Bronchial epithelial cell (primary cell): ENCODE data around the gene ANKS4B. TPM values are rescaled to one million over a fixed set of nuclear protein-coding genes. Genes with fewer than 3 reads are reported as not detected.

ENCODE experiments used
- DNase-seq: peaks from one replicate; pipeline ENCODE4 v3.0.0-alpha.2; 2010; ENCODE audit warnings: low read depth
- FAIRE-seq: peaks from 2 replicates; lab custom pipeline; 2011; peaks lifted over from hg19 to GRCh38; lab: Jason Lieb, UNC
- H3K27me3 ChIP-seq: 2 replicates; pipeline ENCODE4 v1.5.1; 2011; ENCODE audit warnings: low read length; ENCODE audit not compliant: control insufficient read depth, insufficient read depth
- H3K36me3 ChIP-seq: 2 replicates; pipeline ENCODE4 v1.5.1; 2011; ENCODE audit warnings: low read length; ENCODE audit not compliant: control insufficient read depth, insufficient read depth
- H3K4me3 ChIP-seq: 2 replicates; pipeline ENCODE4 v1.5.1; 2011; ENCODE audit warnings: mild to moderate bottlenecking, low read depth, low read length, control low read depth
- total RNA-seq: library from RNA; depleted of rRNA; stranded (reverse); fragments of >200 nt; gene quantifications from 2 replicates; pipeline ENCODE4 v1.2.1, GENCODE V29; 2014
- TF ChIP-seq, protein P1 (sequence below): IDR thresholded peaks from 2 replicates; pipeline ENCODE4 v1.5.1; 2011; ENCODE audit warnings: mild to moderate bottlenecking, moderate library complexity, low read length, control low read depth, inconsistent platforms; ENCODE audit not compliant: insufficient read depth, severe bottlenecking

Gene ANKS4B
- total RNA-seq, 1 donor from 2014 or later = not detected

DNA sequence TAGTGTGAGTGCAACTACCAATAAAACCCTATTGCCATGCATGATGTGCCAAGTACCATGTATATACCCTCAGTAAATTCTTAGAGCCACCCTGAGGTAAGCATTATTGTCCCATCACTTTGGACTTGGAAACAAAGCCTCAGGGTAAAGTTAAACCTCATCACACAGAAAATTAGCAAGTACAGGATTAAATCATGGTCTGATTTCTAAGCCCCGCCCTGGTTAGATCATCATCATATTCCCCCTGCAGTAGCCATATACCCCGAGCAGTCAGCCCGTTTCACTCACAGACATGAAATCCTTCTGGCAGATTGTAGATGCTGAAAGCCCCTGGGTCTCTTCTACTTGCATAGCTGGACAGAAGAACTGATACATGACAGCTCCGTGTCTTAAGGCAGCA lies 26.9 kb upstream of the ANKS4B start:
- DNase-seq (no peak), FAIRE-seq (no peak)
- TF ChIP-seq, protein P1, sequence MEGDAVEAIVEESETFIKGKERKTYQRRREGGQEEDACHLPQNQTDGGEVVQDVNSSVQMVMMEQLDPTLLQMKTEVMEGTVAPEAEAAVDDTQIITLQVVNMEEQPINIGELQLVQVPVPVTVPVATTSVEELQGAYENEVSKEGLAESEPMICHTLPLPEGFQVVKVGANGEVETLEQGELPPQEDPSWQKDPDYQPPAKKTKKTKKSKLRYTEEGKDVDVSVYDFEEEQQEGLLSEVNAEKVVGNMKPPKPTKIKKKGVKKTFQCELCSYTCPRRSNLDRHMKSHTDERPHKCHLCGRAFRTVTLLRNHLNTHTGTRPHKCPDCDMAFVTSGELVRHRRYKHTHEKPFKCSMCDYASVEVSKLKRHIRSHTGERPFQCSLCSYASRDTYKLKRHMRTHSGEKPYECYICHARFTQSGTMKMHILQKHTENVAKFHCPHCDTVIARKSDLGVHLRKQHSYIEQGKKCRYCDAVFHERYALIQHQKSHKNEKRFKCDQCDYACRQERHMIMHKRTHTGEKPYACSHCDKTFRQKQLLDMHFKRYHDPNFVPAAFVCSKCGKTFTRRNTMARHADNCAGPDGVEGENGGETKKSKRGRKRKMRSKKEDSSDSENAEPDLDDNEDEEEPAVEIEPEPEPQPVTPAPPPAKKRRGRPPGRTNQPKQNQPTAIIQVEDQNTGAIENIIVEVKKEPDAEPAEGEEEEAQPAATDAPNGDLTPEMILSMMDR = no peak

DNA sequence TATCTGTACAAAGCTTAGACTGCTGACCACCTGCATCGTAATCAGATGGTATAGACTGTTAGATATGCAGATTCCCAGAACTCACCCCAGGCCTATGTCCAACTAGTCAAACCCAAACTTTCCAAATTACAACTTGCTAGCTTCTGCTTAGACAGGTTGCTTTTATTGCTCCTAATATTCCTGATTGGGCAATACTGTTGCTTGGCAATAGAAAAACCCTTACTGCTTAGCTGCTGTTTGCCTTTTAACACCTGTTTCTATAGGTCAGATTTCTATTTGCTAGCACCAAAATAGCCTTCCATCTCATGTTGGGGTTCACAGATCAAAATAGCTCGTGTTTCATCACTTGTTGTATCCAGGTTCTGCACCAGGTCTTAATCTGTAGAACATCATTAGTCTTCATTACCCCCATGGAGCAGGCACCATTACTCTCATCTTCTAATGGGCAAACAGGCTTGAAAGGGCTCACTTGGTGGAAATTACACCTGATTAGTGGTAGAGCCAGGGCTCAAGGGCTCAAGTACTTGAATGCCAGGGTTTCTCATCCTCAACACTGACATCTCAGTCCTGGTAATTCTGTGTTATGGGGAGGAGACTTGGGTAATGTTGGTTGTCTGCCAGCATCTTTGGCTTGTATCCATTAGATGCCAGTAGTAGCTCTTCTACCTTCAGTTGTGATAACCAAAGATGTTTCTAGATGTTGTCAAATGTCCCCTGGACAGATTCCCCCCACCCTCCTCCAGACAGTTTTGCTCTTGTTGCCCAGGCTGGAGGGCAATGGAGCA lies 24.9 kb upstream of the ANKS4B start:
- H3K36me3 ChIP-seq = no peaks in the 10 kb centered on the region
- no peak for DNase-seq
- H3K4me3 ChIP-seq = no peak overlapping the region
- TF ChIP-seq, protein P1 = no peak
- peaks cover 1% of the 10 kb centered on the region for H3K27me3 ChIP-seq
- no peak for FAIRE-seq

More for the DNA sequence above, 26.9 kb upstream of the ANKS4B start:
- H3K4me3 ChIP-seq = no peak overlapping the region
- no peaks in the 10 kb centered on the region for H3K36me3 ChIP-seq
- H3K27me3 ChIP-seq = peaks cover 3% of the 10 kb centered on the region

DNA sequence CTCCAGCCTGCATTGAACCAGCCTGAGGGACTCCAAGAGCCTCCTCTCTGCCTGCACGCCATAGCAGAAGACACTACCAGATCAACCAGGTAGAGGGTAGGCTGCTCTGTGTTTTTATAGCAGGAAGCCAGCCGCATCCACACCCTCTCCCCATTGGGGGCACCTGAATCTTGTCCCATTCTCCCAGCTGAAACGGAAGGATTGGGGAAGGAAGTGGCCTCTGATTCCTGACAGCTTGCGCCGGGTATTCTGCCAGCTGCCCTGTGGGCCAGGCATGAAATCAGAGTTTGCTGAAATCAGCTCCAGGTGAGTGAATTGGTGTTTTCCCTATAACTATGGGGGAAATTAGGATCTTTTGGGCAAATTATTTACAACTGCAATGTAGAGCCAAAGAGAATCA lies 22.0 kb upstream of the ANKS4B start, which contains the start of gene ZP2:
Gene ZP2, minus strand, starts transcription at position 89 of the 400 bp plus-strand sequence. Its CDS starts 27 bp downstream, at position 62.
- Histone ChIP-seq H3K27me3 (peaks cover 1% of the 10 kb centered on the region), H3K36me3 (no peaks in the 10 kb centered on the region), H3K4me3 (no peak within 1 kb of the TSS)
- no peak for DNase-seq
- no peak for FAIRE-seq
- TF ChIP-seq, protein P1 = no peak

GRCh38 chr16:21214086-21214485 lies 19.4 kb upstream of the ANKS4B start:
- no peak for FAIRE-seq

DNA sequence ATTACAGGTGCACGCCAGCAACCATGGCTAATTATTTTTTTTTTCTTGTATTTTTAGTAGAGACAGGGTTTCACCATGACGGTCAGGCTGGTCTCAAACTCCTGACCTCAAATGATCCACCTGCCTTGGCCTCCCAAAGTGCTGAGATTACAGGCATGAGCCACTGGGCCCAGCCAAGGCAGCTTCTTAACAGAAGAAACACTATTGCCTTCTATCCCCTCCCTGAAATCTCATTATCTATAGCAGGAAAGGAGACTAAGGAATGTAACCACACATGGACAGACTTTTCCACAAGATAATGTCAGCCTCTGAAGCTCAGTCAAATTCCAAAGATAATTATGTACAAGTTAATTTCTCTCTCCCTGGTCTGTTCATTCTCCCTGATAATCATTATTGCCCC lies 16.4 kb upstream of the ANKS4B start:
- DNase-seq (no peak), FAIRE-seq (no peak)
- H3K27me3 ChIP-seq = no peaks in the 10 kb centered on the region
- no peaks in the 10 kb centered on the region for H3K36me3 ChIP-seq
- H3K4me3 ChIP-seq = no peak overlapping the region
- TF ChIP-seq, protein P1 = no peak

More at GRCh38 chr16:21214086-21214485, 19.4 kb upstream of the ANKS4B start:
- Histone ChIP-seq H3K36me3 (no peaks in the 10 kb centered on the region), H3K27me3 (peaks cover 1% of the 10 kb centered on the region), H3K4me3 (no peak overlapping the region)
- TF ChIP-seq, protein P1 = no peak
- no peak for DNase-seq
